Activated CD8-positive, alpha-beta memory T cell treated with anti-CD3 and anti-CD28 coated beads for 4 hours (primary cell): ENCODE data around the gene MTHFD1.
"Not testable (repeated sequence)": the region's sequence is repeated elsewhere in the genome, so short reads cannot be mapped to it uniquely, and the experiment has no call there.

Experiments
- DNase-seq, 2 donors: peaks; one replicate each; pipeline ENCODE4 v3.0.0-alpha.2; 2020; ENCODE audit warnings: low read depth in 2 of 2

The MTHFD1 gene

DNA sequence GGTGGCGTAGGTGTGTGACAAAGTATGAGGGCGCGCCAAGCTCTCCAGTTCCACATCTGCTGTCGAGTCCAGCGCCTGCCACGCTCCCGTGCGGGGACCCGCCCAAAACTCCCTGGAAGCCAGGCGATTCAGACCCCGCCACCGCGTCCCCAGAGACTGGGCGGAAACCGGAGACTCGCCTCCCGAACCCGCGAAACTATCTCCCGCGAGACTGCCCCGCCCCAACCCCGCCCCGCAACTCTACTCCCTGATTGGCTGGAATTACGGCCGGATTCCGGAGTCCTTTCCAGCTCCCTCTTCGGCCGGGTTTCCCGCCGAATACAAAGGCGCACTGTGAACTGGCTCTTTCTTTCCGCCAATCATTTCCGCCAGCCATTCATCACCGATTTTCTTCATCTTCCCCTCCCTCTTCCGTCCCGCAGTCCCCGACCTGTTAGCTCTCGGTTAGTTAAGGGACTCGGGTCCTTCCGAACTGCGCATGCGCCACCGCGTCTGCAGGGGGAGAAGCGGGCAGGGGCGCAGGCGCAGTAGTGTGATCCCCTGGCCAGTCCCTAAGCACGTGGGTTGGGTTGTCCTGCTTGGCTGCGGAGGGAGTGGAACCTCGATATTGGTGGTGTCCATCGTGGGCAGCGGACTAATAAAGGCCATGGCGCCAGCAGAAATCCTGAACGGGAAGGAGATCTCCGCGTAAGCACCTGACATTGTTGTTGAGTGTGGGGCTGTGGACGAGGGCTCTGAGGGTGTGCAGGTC lies at the start of gene MTHFD1:
TSS of gene MTHFD1 (plus strand) at position 572 of the 751 bp plus-strand sequence. CDS start at position 647, 75 bp downstream.
- peak; percentile 91 to 96 for DNase-seq

DNA sequence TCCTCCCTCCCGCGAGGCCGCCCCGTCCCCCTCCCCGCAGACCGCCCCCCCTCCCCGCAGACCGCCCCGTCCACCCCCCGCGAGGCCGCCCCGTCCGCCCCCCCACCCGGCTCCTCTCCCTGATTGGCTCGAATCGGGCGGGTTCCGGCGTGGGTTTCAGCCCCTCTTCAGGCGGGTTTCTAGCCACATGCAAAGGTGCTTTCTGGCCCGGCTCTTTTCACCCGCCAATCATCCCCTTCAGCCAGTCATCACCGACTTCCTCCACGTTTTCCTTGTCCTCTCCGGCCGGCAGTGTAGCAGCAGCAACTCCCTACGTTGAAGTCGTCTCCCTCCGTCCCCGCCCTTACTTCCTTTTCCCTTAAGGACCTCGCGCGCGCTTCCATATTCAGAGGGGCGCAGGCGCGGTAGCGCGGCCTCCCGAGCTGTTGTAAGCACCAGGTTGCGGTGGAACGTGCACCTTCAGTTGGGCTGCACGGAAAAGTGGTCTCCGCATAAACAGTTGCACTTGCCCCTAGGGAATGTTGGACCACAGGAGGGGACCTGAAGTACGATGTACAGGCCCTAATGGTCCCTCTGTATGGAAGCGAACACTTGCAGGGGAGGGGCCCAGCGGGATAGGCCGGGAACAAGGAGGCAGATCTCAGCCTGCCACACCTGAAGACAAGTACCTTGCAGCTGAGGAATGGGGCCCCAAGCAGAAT lies 49.4 kb upstream of the MTHFD1 start:
- peak; percentile 70 to 73 for DNase-seq

DNA sequence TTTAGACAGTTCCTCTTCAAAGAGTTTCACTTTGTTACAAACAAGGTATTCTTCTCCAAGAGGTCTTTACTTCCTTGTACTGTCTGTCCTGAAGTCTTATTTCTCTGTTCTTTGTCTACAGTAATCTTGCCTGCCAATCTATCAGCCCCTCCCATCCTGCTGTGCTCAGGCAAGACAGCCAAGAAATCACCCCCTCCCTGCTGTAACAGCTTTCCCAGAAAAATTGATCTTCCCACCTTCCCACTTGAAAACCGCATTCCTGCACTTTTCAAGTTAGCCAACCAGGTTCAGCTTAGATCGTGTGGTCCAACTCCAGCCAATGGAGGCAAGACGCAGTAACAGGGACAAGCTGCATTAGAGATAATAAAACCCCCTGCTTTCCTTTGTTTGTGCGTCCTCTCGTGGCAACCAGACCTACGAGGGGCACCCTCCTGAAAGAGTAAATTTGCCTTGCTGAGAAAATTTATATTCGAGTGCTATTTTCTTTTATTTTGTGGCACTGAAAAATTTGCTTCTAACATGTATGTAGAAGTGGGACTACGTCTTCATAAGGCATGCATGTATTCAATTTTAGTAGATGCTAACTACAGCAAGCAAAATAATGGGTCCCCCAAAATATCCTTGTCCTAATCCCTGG lies 47.5 kb upstream of the MTHFD1 start:
- no peak for DNase-seq

DNA sequence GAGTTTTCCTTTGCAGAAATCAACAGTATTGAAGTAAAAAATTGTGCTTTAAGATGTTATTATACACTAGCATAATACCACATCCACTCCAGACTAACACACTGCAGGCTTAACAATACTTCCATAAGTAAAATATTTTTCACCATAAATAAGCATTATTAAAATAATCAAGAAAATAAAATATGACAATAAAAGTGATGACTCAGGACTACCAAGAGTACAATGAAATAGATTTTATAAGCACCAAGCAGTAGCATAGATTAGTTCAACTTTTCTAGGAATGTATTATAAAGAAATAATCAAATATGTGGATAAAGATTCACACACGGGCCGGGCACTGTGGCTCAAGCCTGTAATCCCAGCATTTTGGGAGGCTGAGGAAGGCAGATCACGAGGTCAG lies 40.4 kb upstream of the MTHFD1 start:
- DNase-seq, result no peak

DNA sequence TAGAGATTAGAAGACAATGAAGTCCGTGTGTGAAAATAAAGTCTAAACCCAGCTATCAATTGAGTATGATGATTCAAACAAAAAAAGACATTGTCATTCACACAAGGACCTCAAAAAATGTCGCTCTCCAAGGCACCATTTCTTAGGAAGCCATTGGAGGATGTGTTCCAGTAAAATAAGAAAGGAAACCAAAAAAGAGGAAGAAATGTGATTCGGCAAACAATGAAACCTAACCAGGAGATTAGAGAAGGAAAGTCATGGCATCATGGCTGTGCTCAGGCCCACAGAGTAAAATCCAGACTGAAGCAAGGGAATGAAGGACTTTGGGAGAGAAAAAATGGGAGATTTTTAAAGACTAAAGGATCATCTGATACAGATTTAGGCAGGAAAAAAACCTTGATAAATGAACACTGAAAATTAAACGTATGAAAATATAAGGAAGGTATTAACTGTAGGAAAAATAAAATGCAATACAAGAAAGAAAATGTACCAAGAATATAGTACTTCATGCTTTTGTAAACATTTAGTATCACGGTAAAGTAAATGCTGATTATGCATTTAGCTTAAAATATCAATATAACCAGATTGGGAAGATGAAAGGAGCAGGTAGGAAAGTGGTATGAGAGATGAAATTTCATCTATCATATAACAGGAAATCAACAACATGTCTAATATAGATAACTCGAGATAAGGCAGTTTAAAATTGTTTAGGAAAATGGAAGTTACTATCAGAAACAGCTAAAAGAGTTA lies 38.2 kb upstream of the MTHFD1 start:
- DNase-seq, result no peak

DNA sequence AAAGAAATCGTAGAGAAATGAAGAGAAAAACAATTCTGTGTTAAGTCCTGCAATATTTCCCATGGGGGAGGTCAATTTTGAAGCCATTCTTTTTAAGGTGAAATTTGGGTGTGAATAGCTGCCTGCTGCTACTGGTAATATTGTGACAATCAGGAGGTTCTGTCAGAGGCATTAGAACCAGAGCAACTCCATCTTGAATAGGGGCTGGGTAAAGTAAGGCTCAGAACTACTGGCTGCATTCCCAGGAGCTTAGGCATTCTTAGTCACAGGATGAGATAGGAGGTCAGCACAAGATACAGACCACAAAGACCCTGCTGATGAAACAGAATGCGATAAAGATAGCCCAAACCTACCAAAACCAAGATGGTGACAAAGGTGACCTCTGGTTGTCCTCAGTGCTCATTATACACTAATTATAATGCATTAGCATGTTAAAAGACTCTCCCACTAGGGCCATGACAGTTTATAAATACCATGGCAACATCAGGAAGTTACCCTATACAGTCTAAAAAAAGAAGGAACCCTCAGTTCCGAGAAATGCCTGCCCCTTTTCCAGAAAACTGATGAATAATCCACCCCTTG lies 24.8 kb upstream of the MTHFD1 start:
- no peak for DNase-seq

DNA sequence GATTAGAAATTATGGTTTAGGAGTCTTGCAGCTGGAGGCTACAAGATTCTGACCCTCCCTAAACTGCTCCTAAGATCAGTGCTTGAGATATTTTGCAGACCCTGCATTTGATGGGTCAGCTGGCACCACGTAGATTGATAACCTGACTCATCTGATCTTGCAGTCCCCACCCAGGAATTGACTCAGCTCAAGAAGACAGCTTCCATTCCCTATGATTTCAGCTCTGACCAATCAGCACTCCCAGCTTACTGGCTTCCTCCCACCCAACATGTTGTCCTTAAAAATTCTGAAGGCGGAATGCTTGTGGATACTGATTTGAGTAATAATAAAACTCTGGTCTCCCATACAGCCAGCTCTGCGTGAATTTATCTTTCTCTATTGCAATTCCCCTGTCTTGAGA lies 23.2 kb upstream of the MTHFD1 start:
- no peak for DNase-seq

DNA sequence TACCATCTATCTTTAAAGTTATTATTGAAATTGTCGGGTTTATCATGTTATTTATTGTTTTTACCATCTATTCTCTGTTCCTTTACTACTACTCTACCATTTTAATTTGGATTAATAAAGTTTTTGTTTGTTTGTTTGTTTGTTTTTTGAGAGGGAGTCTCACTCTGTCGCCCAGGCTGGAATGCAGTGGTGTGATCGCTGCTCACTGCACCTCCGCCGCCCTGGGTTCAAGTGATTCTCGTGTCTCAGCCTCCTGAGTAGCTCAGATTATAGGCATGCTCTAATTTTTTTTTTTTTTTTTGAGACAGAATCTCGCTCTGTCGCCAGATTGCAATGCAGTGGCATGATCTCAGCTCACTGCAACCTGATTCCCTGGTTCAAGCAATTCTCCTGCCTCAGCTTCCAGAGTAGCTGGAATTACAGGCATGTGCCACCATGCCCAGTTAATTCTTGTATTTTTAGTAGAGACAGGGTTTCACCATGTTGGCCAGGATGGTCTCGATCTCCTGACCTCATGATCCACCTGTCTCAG lies 22.7 kb upstream of the MTHFD1 start:
- DNase-seq, result not testable (repeated sequence)

DNA sequence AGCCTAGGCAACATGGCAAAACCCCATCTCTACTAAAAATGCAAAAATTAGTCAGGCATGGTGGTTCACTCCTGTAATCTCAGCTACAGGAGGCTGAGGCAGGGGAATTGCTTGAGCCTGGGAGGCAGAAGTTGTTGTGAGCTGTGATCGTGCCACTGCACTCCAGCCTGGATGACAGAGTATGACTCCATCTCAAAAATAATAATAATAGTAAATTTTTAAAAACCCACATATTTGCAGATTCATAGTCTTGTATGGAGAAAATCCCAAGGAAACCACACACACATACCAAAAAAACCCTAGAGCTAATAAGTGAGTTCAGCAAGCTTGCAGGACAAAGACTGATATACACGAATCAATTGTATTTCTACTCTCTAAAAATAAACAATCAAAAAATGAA lies 19.0 kb upstream of the MTHFD1 start:
- no peak for DNase-seq

DNA sequence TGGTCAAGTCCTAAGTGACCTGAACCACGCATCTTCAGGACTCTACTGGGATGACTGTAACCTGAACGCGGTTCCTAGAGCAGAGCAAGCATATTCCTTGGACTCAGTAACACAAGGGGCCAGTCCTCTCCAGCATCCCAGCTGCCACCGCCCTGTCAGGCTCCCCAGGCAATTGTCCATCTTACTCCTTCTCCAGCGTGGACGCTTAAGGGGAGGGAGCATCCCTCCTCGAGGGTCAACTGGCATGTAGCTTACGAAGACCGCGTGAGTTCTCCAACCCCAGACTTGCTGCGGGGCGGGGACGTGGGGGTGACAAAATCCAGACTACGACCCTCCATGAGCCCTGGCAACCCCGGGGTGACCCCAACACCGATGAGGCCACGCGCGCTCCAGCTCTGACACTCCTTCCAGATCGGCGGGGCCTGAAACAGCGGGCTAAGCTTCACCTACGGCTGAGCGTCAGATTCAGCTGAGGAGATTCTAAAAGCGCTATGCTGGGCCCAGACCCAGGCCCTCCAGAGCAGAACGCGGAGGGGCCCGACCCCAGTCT lies 846 bp upstream of the MTHFD1 start:
- no peak for DNase-seq

DNA sequence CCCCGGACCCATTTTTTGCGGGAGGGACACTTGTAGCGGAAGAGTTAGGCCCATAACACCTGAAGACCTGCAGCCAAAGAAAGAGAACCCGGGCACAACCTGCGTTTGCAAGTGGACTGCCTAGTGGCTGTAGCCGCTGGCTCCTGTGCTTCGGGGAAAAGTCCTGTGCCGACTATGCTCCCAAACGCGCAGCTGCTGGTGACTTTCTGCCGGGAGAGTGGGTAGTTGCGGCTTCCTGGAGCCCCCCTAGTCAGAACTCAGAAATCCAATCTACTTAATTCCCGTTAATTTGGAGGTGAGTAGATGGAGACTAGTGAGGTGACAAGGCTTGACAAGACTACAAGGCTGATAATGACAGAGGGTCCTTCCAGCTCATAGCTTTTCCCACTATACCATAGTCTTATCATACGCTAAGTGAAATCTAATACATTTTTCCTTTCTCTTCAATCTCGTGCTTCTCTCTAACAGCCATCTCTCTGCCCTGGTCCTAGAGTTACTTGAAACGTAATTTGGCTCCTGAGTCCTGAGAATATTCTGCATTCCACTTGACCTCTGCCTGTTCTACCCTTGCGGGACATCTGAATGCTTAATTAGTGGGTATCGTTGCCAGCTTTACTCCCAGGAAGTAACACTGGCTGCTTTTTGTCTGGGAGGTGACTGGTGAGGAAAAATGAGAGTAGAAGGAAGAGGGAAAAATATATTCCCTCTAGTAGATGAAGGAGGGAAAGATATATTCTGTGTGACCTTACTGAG lies 556 bp downstream of the MTHFD1 start:
- peak in 1 of 2 donors; percentile 12 for DNase-seq

DNA sequence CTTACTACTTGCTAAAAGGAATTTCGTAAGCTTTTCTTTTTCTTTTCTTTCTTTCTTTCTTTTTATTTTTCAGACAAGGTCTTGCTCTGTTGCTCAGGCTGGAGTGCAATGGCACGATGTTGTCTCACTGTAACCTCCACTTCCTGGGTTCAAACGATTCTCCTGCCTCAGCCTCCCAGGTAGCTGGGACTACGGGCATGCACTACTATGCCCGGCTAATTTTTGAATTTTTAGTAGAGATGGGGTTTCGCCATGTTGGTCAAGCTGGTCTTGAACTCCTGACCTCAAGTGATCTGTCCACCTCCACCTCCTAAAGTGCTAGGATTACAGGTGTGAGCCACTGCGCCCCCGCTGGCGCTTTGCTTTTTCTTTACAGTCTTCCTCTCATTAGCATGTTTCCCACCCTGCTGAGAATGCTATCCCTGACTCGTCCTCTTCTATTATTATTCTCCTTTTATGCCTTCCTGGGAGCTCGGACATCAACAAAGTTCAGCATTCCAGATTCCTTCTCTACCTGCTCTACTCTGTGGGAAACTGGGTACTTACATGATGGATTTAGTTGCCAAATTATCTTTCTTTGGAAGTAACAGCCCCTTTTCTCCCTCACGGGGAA lies 3.1 kb downstream of the MTHFD1 start:
- no peak for DNase-seq

DNA sequence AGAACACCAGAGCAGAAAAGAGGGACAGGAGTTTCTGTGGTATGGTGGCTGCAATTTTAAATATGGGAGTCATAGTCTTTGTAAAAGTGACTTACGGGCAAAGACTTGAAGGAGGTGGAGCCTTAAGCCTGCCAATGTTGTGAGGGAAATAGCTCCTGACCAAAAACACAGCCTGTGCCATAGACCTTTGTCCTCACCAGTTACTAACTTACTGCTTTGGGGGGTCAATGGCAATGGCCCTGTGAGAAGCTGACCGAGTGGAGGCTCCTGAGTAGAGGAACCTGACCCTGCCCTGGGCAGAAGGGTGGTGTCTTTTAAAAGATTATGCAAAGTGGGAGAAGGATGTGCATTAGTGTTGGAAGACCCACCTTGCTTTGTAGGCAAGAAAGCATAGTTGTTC lies 3.8 kb downstream of the MTHFD1 start:
- no peak for DNase-seq

DNA sequence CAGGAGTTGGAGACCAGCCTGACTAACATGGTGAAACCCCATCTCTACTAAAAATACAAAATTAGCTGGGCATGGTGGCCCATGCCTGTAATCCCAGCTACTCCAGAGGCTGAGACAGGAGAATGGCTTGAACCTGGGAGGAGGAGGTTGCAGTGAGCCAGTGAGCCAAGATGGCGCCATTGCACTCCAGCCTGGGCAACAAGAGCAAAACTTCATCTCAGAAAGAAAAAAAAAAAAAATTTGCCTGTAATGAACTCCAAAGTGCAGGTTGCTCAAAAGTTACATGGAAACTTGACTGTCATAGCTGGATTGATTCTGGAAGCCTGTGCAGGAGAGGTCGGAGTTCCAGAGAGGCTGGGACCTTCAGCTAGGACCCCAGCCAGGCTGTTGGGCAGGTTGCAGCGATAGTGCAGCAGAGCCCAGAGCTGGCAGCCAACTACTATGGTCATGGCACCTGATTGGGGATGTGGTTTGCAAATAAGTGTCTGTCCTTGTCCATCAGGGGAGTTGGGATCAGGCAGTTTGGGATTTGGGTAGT lies 5.1 kb downstream of the MTHFD1 start:
- DNase-seq, result not testable (repeated sequence)

DNA sequence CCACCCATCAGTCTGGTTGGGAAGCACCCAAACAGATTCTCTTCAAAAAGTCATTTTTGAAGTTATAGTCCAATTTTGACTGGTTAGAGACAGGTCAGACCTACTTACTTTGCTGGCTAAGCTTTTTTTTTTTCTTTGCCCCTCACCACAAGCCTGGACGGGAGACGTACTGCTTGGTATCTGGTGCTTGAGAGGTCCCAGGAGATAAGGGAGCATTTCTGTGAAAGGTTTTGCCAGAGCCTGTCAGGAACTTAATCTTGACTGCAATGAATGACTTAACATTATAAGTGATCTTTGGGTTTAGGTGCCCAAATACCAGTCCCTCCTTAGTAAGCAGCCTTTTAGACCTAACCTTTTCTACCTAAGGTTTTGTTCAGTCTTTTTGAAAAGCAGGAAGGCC lies 6.3 kb downstream of the MTHFD1 start:
- no peak for DNase-seq

DNA sequence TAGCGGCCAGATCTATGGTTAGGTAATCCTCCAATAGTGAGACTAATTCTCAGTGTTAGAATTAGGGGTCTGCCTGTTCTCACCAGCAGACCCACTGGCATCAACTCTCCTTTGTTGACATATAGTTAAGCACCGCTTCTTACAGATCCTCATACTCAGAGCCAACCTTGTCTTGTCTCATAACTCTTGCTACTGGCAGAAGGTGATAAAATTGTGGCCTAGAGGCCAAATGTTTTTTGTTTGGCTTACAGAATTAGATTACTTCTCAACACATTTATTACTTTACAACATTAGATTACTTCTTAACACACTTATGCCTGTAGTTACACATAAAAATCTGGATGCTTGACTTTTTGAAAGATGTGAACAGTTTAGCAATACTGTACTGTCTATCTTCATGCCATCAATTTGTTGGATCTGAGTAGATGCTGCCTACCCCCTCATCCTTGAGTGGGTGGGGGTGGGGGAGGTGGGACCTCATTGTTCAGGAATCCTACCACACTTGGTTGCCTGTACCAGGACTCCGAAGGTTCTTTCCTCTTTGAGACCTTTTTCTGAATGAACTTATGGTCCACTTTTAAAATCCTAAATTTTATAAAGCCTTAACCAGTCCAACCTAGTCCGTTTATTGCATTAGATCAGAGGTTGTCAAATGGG lies 7.0 kb downstream of the MTHFD1 start:
- no peak for DNase-seq

DNA sequence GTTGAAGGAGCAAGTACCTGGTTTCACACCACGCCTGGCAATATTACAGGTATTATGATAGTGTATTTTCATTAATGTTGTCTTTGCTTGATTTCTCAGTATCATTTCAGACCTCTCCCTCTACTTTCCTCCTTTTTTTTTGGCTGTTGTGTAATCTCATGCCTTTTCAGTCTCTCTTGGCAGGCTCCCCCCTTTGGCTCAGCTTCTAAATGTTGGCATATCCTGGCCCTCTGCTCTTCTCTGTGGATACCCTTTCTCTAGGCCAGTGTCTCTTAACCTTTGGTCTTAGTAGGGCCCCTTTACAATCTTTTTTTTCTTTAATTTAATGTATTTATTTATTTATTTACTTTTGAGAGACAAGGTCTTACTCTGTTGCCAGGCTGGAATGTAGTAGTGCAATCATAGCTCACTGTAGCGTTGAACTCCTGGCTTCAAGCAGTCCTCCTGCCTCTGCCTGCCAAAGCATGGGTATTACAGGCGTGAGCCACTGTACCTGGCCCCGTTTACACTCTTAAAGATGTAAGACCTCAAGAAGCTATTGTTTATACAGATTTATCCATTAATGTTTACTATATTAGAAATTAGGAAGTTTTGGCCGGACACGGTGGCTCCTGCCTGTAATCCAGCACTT lies 12.8 kb downstream of the MTHFD1 start:
- no peak for DNase-seq

DNA sequence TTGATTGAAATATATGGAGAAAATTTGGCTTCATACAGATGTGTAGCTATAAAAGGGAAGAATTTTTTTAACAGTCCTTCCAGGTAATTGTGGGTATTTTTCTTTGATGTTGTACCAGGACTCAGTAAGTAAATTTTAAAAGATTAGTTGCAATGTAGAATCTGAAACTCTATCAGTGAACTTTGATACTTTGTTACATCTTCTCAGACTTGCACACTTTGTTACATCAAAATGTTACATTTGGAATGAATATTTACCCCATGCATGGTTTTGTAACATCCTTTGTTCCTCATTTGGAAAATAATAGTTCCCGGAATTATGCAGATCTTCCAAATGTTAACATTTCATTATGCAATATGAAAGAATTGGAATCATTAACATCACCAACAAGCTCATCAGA lies 13.8 kb downstream of the MTHFD1 start:
- DNase-seq, result no peak

DNA sequence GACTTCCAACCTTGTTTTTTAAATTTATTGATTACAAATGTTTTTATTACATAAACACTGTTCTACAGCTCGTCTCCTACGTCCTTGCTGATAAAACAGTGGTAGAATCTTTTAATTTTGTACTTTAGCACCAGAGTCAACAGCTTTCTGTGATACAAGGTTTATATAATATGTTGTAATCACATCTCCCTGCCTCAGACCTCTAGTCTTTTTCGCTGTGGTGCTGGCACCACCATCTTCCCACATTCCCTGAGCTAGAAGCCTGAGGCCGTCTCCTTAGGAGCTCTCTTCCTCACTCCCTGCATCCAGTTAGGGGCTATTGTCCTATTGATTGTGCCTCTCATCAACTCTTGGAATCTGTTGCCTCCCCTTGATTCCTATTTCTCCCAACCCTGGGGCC lies 17.1 kb downstream of the MTHFD1 start:
- DNase-seq, result no peak
